Right atrium auricular region (tissue), 2 donors: Measurements from ENCODE around the gene IFT43. TPM values are rescaled to one million over a fixed set of nuclear protein-coding genes. Genes with fewer than 3 reads are reported as not detected.
A peak's percentile ranks its signal among the peaks of the same experiment; 100 is the strongest.

Source experiments
- DNase-seq: peaks from one replicate; pipeline ENCODE4 v3.0.0-alpha.2; 2019; ENCODE audit warnings: low spot score
- H3K27ac ChIP-seq, 2 donors: fragments of 200-600 bp; sonication (generic); 1 replicate in 1 of 2; 2 replicates in 1 of 2; pipeline ENCODE4 v1.5.1; 2016 to 2019
- H3K27me3 ChIP-seq, 2 donors: fragments of 200-600 bp; sonication (generic); one replicate each; pipeline versions ENCODE4 v1.5.1 to v1.6.0; 2017 to 2019
- H3K36me3 ChIP-seq: fragments of 200-600 bp; sonication (generic); one replicate; pipeline ENCODE4 v1.5.1; 2016
- H3K4me1 ChIP-seq, 2 donors: fragments of 200-600 bp; sonication (generic); one replicate each; pipeline versions ENCODE4 v1.5.1 to v1.6.0; 2017 to 2019
- H3K4me3 ChIP-seq, 2 donors: fragments of 200-600 bp; sonication (generic); 1 replicate in 1 of 2; 2 replicates in 1 of 2; pipeline ENCODE4 v1.5.1; 2017 to 2019; ENCODE audit warnings: mild to moderate bottlenecking in 1 of 2, moderate library complexity in 1 of 2
- H3K9me3 ChIP-seq, 2 donors: fragments of 200-600 bp; sonication (generic); one replicate each; pipeline ENCODE4 v1.5.1; 2019
- total RNA-seq, 2 donors: library from RNA; depleted of rRNA; stranded (reverse); fragments of >200 nt; gene quantifications; one replicate each; pipeline ENCODE4 v1.1.0, GENCODE V29; 2016
- TF ChIP-seq, protein P1 (sequence below), 2 donors: fragments of 200-600 bp; sonication (generic); IDR thresholded peaks; one replicate each; pipeline ENCODE4 v1.5.1; 2019; ENCODE audit warnings: antibody characterized with exemption in 2 of 2

The IFT43 gene
- total RNA-seq, 2 donors from 2014 or later: 32.6 to 59.0 TPM

DNA sequence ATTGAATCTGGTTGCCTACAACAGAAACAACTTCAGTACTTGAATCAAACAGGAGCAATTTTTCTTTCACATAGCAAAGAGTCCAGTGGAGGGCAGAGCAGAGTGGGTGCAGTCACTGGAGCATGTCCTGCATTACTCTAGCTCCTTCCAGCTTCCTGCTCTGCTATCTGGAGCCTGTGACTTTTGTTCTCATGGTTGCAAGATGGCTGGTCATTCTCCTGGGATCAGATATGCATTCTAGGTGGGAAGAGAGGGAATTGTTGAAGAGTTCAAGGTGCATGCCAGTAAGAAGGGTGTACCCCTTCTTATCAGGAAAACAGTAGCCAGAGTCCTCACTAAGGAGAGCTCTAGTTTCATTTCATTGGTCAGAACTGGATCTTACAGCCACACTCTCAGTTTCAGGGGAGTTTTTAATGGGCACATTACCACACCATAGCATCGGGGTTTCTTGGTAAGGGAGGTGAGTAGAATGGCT is 8.0 kb downstream of the IFT43 start:
- TF ChIP-seq, protein P1, sequence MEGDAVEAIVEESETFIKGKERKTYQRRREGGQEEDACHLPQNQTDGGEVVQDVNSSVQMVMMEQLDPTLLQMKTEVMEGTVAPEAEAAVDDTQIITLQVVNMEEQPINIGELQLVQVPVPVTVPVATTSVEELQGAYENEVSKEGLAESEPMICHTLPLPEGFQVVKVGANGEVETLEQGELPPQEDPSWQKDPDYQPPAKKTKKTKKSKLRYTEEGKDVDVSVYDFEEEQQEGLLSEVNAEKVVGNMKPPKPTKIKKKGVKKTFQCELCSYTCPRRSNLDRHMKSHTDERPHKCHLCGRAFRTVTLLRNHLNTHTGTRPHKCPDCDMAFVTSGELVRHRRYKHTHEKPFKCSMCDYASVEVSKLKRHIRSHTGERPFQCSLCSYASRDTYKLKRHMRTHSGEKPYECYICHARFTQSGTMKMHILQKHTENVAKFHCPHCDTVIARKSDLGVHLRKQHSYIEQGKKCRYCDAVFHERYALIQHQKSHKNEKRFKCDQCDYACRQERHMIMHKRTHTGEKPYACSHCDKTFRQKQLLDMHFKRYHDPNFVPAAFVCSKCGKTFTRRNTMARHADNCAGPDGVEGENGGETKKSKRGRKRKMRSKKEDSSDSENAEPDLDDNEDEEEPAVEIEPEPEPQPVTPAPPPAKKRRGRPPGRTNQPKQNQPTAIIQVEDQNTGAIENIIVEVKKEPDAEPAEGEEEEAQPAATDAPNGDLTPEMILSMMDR (IDR thresholded peaks at IDR 0.05): peak in 1 of 2 donors; percentile 17
- no peaks in the 10 kb centered on the region for H3K27me3 ChIP-seq
- peak; percentile 56 for DNase-seq
- H3K36me3 ChIP-seq: peaks cover 34% of the 10 kb centered on the region
- H3K4me1 ChIP-seq: peaks cover 0 to 56% of the 10 kb centered on the region in 2 donors
- H3K27ac ChIP-seq: peak overlapping the region; percentile 77 to 94
- no peak overlapping the region for H3K4me3 ChIP-seq
- no peaks in the 10 kb centered on the region for H3K9me3 ChIP-seq

- H3K4me1 ChIP-seq: peaks cover 0 to 46% of the 10 kb centered on the region in 2 donors
- peak overlapping the region in 1 of 2 donors; percentile 1 for H3K4me3 ChIP-seq
- H3K27me3 ChIP-seq: no peaks in the 10 kb centered on the region
- TF ChIP-seq, protein P1 (IDR thresholded peaks at IDR 0.05): no peak
- H3K9me3 ChIP-seq: no peaks in the 10 kb centered on the region
- H3K27ac ChIP-seq: peak overlapping the region; percentile 77 to 94
- peaks cover 30% of the 10 kb centered on the region for H3K36me3 ChIP-seq
- DNase-seq: peak; percentile 86
Measured at GRCh38 chr14:75995372-75996041, 9.9 kb downstream of the IFT43 start.

- Histone ChIP-seq H3K27me3 (no peaks in the 10 kb centered on the region), H3K9me3 (no peaks in the 10 kb centered on the region), H3K36me3 (peaks cover 34% of the 10 kb centered on the region), H3K4me3 (no peak overlapping the region), H3K27ac (peak overlapping the region; percentile 77 to 94), H3K4me1 (peaks cover 0 to 44% of the 10 kb centered on the region in 2 donors)
- TF ChIP-seq, protein P1 (IDR thresholded peaks at IDR 0.05): no peak
- DNase-seq: no peak
Measured at GRCh38 chr14:75996488-75996887, 10.9 kb downstream of the IFT43 start.

GRCh38 chr14:75999511-76000190 is 14.1 kb downstream of the IFT43 start:
- TF ChIP-seq, protein P1 (IDR thresholded peaks at IDR 0.05): no peak
- Histone ChIP-seq H3K27me3 (no peaks in the 10 kb centered on the region), H3K9me3 (peaks cover 0 to 6% of the 10 kb centered on the region in 2 donors), H3K36me3 (peaks cover 32% of the 10 kb centered on the region), H3K4me3 (no peak overlapping the region), H3K27ac (peak overlapping the region; percentile 51 to 94), H3K4me1 (peaks cover 0 to 18% of the 10 kb centered on the region in 2 donors)
- DNase-seq: no peak

- Histone ChIP-seq H3K9me3 (peaks cover 0 to 12% of the 10 kb centered on the region in 2 donors), H3K36me3 (peaks cover 48% of the 10 kb centered on the region), H3K4me1 (no peaks in the 10 kb centered on the region), H3K27ac (peak overlapping the region in 1 of 2 donors; percentile 41), H3K4me3 (no peak overlapping the region), H3K27me3 (no peaks in the 10 kb centered on the region)
- TF ChIP-seq, protein P1 (IDR thresholded peaks at IDR 0.05): no peak
- DNase-seq: no peak
Measured at GRCh38 chr14:76002383-76002782, 16.8 kb downstream of the IFT43 start.
